ENCODE data around the gene GGT5. TPM values are rescaled to one million over a fixed set of nuclear protein-coding genes. Genes with fewer than 3 reads are reported as not detected.
"Not testable (repeated sequence)": the region's sequence is repeated elsewhere in the genome, so short reads cannot be mapped to it uniquely, and the experiment has no call there.

The GGT5 gene
- total RNA-seq, 2 experiments from 2014 or later = not detected

DNA sequence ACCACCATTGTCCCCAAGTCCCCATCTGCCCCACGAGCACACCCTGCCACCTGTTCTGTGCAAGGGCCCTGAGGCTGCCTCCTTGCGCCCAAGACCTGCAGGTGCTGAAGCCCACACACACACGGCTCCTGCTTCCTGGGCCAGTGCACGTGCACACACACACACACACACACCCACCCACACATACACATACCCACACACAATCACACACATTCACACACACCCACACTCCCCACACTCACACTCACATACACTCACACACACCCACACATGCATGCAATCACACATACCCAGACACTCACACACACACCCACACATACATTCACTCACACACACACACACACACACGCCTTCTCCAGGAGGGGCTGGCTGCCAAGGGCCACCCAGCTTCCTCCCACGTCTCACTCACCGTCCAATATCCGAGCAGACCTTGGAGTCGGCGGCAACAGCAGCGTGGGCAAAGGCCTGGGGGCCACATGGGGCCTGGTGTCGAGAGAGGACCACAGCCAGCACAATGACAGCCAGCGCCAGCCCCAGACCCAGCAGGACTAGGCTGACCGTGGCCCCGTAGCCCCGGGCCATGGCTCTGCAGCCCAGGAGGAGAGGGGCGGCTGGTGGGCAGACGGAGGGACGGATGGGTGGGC, 616 bp downstream of the GGT5 start:
- no peaks in the 10 kb centered on the region for H3K27me3 ChIP-seq (ENCODE audit: control insufficient read depth in 1 of 2, insufficient read depth in 2 of 2, low read length in 2 of 2)
- Mint-ChIP-seq H3K27ac (peak overlapping the region; percentile 36), H3K9me3 (no peaks in the 10 kb centered on the region), H3K27me3 (no peaks in the 10 kb centered on the region), H3K4me1 (ENCODE audit: low read depth) (peaks cover 29% of the 10 kb centered on the region), H3K36me3 (ENCODE audit: low read depth) (no peaks in the 10 kb centered on the region), H3K4me3 (peak overlapping the region; percentile 63)
- ChIA-PET CTCF (no interaction called here), POLR2A (no interaction called here)
- DNase-seq (peak in 1 of 14 experiments; percentile 3), ATAC-seq (ENCODE audit: poor library complexity) (no peak)
- H3K36me3 ChIP-seq (ENCODE audit: insufficient read depth, low read length) = no peaks in the 10 kb centered on the region
- no peak overlapping the region for H3K27ac ChIP-seq (ENCODE audit: low read depth in 1 of 2, low read length in 2 of 2)
- intact Hi-C loops (cut with DNase I, micrococcal nuclease) = loop anchor here in 1 of 2 experiments (10.0 kb wide), 1 partner anchor 59 kb away; the partner anchor contains the start of gene SUSD2
- H3K4me3 ChIP-seq (ENCODE audit: low read length) = no peak overlapping the region
- no peaks in the 10 kb centered on the region for H3K9me3 ChIP-seq (ENCODE audit: control insufficient read depth in 1 of 2, insufficient read depth in 1 of 2, low read length in 2 of 2)
- TF ChIP-seq, protein P1, sequence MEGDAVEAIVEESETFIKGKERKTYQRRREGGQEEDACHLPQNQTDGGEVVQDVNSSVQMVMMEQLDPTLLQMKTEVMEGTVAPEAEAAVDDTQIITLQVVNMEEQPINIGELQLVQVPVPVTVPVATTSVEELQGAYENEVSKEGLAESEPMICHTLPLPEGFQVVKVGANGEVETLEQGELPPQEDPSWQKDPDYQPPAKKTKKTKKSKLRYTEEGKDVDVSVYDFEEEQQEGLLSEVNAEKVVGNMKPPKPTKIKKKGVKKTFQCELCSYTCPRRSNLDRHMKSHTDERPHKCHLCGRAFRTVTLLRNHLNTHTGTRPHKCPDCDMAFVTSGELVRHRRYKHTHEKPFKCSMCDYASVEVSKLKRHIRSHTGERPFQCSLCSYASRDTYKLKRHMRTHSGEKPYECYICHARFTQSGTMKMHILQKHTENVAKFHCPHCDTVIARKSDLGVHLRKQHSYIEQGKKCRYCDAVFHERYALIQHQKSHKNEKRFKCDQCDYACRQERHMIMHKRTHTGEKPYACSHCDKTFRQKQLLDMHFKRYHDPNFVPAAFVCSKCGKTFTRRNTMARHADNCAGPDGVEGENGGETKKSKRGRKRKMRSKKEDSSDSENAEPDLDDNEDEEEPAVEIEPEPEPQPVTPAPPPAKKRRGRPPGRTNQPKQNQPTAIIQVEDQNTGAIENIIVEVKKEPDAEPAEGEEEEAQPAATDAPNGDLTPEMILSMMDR (IDR thresholded peaks at IDR 0.05) = no peak
- peaks cover 30% of the 10 kb centered on the region for H3K4me1 ChIP-seq (ENCODE audit: insufficient read depth, low read length)

DNA sequence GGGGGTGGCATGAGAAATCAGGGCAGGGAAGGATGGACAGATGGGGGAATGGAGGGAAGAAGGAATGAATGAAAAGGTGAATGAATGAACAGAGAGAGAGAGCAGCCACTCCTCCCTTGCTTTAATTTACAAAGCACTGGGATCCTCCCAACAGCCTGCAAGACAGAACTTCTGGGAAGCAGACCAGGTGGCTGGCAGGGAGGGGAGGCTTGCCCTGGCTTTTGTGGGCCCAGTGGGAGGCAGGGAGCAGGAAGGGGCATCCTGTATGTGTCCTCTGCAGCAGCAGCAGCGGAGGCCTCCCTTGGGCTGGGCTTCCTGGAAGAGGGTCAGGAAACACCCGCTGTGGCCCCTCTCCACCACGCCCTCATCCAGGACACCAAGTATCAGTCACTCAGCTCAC, 1.5 kb downstream of the GGT5 start:
- H3K27me3 Mint-ChIP-seq; H3K4me3 ChIP-seq (ENCODE audit: low read length); ATAC-seq (ENCODE audit: poor library complexity); CTCF ChIA-PET; DNase-seq; H3K9me3 Mint-ChIP-seq; H3K9me3 ChIP-seq (ENCODE audit: control insufficient read depth in 1 of 2, insufficient read depth in 1 of 2, low read length in 2 of 2); H3K27me3 ChIP-seq (ENCODE audit: control insufficient read depth in 1 of 2, insufficient read depth in 2 of 2, low read length in 2 of 2); H3K36me3 Mint-ChIP-seq (ENCODE audit: low read depth); H3K36me3 ChIP-seq (ENCODE audit: insufficient read depth, low read length); H3K27ac ChIP-seq (ENCODE audit: low read depth in 1 of 2, low read length in 2 of 2): not testable (repeated sequence)
- H3K4me1 Mint-ChIP-seq (ENCODE audit: low read depth) = peaks cover 29% of the 10 kb centered on the region
- H3K4me3 Mint-ChIP-seq = peak overlapping the region; percentile 67
- peaks cover 30% of the 10 kb centered on the region for H3K4me1 ChIP-seq (ENCODE audit: insufficient read depth, low read length)
- POLR2A ChIA-PET = interaction anchor here (1.1 to 2.8 kb wide), 6 partner anchors 12 to 232 kb away, joined by 3 to 31 read pairs (median 5); partner anchors contain the start of gene CABIN1
- intact Hi-C loops (cut with DNase I, micrococcal nuclease) = loop anchor here in 1 of 2 experiments (10.0 kb wide), 1 partner anchor 59 kb away; the partner anchor contains the start of gene SUSD2
- H3K27ac Mint-ChIP-seq = peak overlapping the region; percentile 65

DNA sequence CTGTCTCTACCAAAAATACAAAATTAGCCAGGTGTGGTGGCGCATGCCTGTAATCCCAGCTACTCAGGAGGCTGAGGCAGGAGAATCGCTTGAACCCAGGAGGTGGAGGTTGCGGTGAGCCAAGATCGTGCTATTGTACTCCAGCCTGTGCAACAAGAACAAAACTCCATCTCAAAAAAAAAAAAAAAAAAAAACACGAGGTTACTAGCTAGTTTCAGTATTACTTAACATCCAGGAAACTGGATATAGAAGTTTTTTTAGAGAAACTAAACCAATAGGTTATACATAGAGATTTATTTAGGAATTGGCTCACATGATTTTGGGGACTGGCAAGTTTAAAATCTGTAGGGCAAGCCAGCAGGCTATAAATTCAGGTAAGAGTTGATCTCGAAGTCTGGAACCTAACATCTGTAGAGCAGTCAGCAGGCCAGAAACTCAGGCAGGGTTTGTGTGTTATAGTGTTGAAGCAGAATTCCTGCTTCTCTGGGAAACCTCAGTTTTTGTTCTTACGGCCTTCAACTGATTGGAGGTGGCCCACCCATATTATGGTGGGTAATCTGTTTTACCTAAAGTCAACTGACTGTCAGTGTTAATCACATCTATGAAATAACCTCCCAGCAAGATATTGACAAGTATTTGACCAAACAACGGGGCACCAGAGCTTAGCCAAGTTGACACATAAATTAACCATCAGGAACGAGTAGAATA, 3.7 kb downstream of the GGT5 start:
- Mint-ChIP-seq H3K27ac (peak overlapping the region; percentile 65), H3K4me1 (ENCODE audit: low read depth) (peaks cover 29% of the 10 kb centered on the region)
- H3K9me3 ChIP-seq (ENCODE audit: control insufficient read depth in 1 of 2, insufficient read depth in 1 of 2, low read length in 2 of 2); DNase-seq; ATAC-seq (ENCODE audit: poor library complexity); H3K27ac ChIP-seq (ENCODE audit: low read depth in 1 of 2, low read length in 2 of 2); H3K27me3 ChIP-seq (ENCODE audit: control insufficient read depth in 1 of 2, insufficient read depth in 2 of 2, low read length in 2 of 2); H3K4me3 Mint-ChIP-seq; H3K4me3 ChIP-seq (ENCODE audit: low read length); H3K27me3 Mint-ChIP-seq; H3K36me3 Mint-ChIP-seq (ENCODE audit: low read depth); H3K36me3 ChIP-seq (ENCODE audit: insufficient read depth, low read length); H3K9me3 Mint-ChIP-seq: not testable (repeated sequence)
- H3K4me1 ChIP-seq (ENCODE audit: insufficient read depth, low read length) = peaks cover 26% of the 10 kb centered on the region
- ChIA-PET POLR2A (interaction anchor here (2.8 kb wide), 1 partner anchor 86 kb away, joined by 31 read pairs; no protein-coding TSS in a partner anchor), CTCF (interaction anchor here (0.6 to 0.7 kb wide), 2 partner anchors 101 to 1260 kb away, joined by 3 to 4 read pairs; no protein-coding TSS in a partner anchor)
- intact Hi-C loops (cut with DNase I, micrococcal nuclease) = loop anchor here in 1 of 2 experiments (10.0 kb wide), 1 partner anchor 56 kb away; the partner anchor contains the start of gene SUSD2

DNA sequence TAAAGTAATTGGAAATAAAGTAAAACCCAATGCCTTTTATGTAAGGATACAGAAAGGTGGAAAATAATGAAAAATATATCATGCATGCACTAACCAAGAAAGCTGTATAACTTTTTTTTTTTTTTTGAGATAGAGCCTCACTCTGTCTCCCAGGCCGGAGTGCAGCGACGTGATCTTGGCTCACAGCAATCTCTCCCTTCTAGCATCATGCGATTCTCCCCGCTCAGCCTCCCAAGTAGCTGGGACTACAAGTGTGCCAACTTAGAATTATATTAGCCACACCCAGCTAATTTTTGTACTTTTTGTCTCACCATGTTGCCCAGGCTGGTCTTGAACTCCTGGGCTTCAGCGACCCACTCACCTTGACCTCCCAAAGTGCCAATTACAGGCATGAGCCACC, 4.5 kb downstream of the GGT5 start:
- no peaks in the 10 kb centered on the region for H3K27me3 ChIP-seq (ENCODE audit: control insufficient read depth in 1 of 2, insufficient read depth in 2 of 2, low read length in 2 of 2)
- DNase-seq (no peak), ATAC-seq (ENCODE audit: poor library complexity) (no peak)
- no peaks in the 10 kb centered on the region for H3K36me3 Mint-ChIP-seq (ENCODE audit: low read depth)
- no peak overlapping the region for H3K27ac Mint-ChIP-seq
- H3K4me3 ChIP-seq (ENCODE audit: low read length) = no peak overlapping the region
- ChIA-PET CTCF (no interaction called here), POLR2A (interaction anchor here (2.8 kb wide), 1 partner anchor 85 kb away, joined by 31 read pairs; no protein-coding TSS in a partner anchor)
- H3K27ac ChIP-seq (ENCODE audit: low read depth in 1 of 2, low read length in 2 of 2) = no peak overlapping the region
- intact Hi-C loops (cut with DNase I, micrococcal nuclease) = loop anchor here in 1 of 2 experiments (10.0 kb wide), 1 partner anchor 56 kb away; the partner anchor contains the start of gene SUSD2
- no peaks in the 10 kb centered on the region for H3K9me3 ChIP-seq (ENCODE audit: control insufficient read depth in 1 of 2, insufficient read depth in 1 of 2, low read length in 2 of 2)
- H3K27me3 Mint-ChIP-seq = no peaks in the 10 kb centered on the region
- TF ChIP-seq, protein P1 (IDR thresholded peaks at IDR 0.05) = no peak
- peaks cover 29% of the 10 kb centered on the region for H3K4me1 Mint-ChIP-seq (ENCODE audit: low read depth)
- H3K4me3 Mint-ChIP-seq = no peak overlapping the region
- H3K36me3 ChIP-seq (ENCODE audit: insufficient read depth, low read length) = no peaks in the 10 kb centered on the region
- peaks cover 26% of the 10 kb centered on the region for H3K4me1 ChIP-seq (ENCODE audit: insufficient read depth, low read length)
- H3K9me3 Mint-ChIP-seq = no peaks in the 10 kb centered on the region

DNA sequence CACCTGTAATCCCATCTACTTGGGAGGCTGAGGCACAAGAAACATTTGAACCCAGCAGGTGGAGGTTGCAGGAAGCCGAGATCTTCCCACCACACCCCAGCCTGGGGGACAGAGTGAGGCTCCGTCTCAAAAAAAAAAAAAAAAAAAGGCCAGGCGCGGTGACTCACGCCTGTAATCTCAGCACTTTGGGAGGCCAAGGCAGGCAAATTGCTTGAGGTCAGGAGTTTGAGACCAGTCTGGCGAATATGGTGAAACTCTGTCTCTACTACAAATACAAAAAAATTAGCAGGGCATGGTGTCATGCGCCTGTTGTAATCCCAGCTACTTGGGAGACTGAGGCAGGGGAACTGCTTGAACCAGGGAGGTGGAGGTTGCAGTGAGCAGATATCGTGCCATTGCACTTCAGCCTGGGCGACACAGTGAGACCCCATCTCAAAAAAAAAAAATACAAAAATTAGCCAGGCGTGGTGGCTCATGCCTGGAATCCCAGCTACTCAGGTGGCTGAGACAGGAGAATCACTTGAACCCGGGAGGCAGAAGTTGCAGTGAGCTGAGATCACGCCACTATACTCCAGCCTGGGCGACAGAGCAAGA, 6.7 kb downstream of the GGT5 start:
- H3K9me3 Mint-ChIP-seq; H3K36me3 Mint-ChIP-seq (ENCODE audit: low read depth); DNase-seq; intact Hi-C loops (cut with DNase I, micrococcal nuclease); ATAC-seq (ENCODE audit: poor library complexity); H3K9me3 ChIP-seq (ENCODE audit: control insufficient read depth in 1 of 2, insufficient read depth in 1 of 2, low read length in 2 of 2); H3K27me3 Mint-ChIP-seq; CTCF ChIA-PET; H3K36me3 ChIP-seq (ENCODE audit: insufficient read depth, low read length); POLR2A ChIA-PET; H3K27ac Mint-ChIP-seq; H3K4me3 ChIP-seq (ENCODE audit: low read length); H3K27ac ChIP-seq (ENCODE audit: low read depth in 1 of 2, low read length in 2 of 2); H3K27me3 ChIP-seq (ENCODE audit: control insufficient read depth in 1 of 2, insufficient read depth in 2 of 2, low read length in 2 of 2); H3K4me3 Mint-ChIP-seq: not testable (repeated sequence)
- peaks cover 13% of the 10 kb centered on the region for H3K4me1 ChIP-seq (ENCODE audit: insufficient read depth, low read length)
- H3K4me1 Mint-ChIP-seq (ENCODE audit: low read depth) = peaks cover 17% of the 10 kb centered on the region

All from CD4-positive, alpha-beta T cell (primary cell).